Large intestine (tissue), 3 donors: ENCODE measurements around the gene ZDHHC17. TPM values are rescaled to one million over a fixed set of nuclear protein-coding genes. Genes with fewer than 3 reads are reported as not detected.

ENCODE experiments used
- DNase-seq, 2 donors: peaks; one replicate each; pipeline versions ENCODE4 v3.0.0 to v3.0.0-alpha.2; 2013
- H3K27ac ChIP-seq: one replicate; pipeline ENCODE4 v1.5.1; 2013; ENCODE audit warnings: low read length
- H3K27me3 ChIP-seq: 2 replicates; pipeline ENCODE4 v1.6.1; 2013; ENCODE audit warnings: low read length; ENCODE audit not compliant: control insufficient read depth, insufficient read depth
- H3K36me3 ChIP-seq: 2 replicates; pipeline ENCODE4 v1.6.1; 2013; ENCODE audit warnings: low read length; ENCODE audit not compliant: control insufficient read depth, insufficient read depth
- H3K4me1 ChIP-seq: one replicate; pipeline ENCODE4 v1.6.1; 2013; ENCODE audit warnings: low read length; ENCODE audit not compliant: control insufficient read depth, insufficient read depth
- H3K4me3 ChIP-seq: one replicate; pipeline ENCODE4 v1.5.1; 2013; ENCODE audit warnings: low read length
- H3K9me3 ChIP-seq: one replicate; pipeline ENCODE4 v1.6.1; 2013; ENCODE audit warnings: mild to moderate bottlenecking, low read depth, low read length, moderate library complexity; ENCODE audit not compliant: control insufficient read depth
- WGBS: methylation state at CpG from one replicate; pipeline ENCODE4 v1.1.5; 2013; ENCODE audit warnings: low lambda C conversion rate; ENCODE audit not compliant: insufficient coverage; 5-methylcytosine and 5-hydroxymethylcytosine counted together
- polyA plus RNA-seq: library from polyadenylated mRNA; unstranded; fragments of 120-200 nt; gene quantifications from one replicate; pipeline ENCODE4 v1.2.1, GENCODE V29; 2013

ZDHHC17 gene
- polyA plus RNA-seq, 1 donor, result 44.5 TPM

DNA sequence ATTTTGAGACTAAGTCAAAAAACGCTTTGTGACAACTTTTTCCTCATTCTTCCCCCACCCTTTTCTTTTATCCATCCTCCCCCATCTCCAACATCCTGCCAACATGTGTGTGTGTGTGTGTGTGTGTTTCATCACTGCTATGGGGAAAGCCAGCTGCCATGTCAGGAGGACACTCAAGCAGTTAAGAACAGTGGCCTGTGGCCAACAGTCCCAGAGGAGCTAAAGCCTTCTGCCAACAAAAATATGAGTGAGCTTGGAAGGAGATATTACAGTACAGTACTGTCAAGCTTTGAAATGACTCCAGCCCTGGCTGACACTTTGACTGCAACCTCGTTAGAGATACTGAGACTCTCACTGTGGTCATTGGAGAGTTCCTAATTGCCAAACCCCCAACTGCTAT lies 119.9 kb downstream of the ZDHHC17 start:
- Histone ChIP-seq H3K36me3 (no peaks in the 10 kb centered on the region), H3K9me3 (no peaks in the 10 kb centered on the region), H3K4me1 (no peaks in the 10 kb centered on the region), H3K4me3 (no peak overlapping the region), H3K27me3 (no peaks in the 10 kb centered on the region), H3K27ac (no peak overlapping the region)
- no CpG with 5 or more reads among the region's 2 CpGs for WGBS
- DNase-seq, result peak in 1 of 2 donors; percentile 17

- WGBS, result no CpG with 5 or more reads among the region's 1 CpG
- Histone ChIP-seq H3K4me3 (no peak overlapping the region), H3K4me1 (no peaks in the 10 kb centered on the region)
Measured at GRCh38 chr12:76888775-76889174, 124.9 kb downstream of the ZDHHC17 start.

GRCh38 chr12:76890151-76891143 lies 126.5 kb downstream of the ZDHHC17 start:
- no peak overlapping the region for H3K4me3 ChIP-seq
- no peaks in the 10 kb centered on the region for H3K27me3 ChIP-seq
- no peaks in the 10 kb centered on the region for H3K9me3 ChIP-seq
- H3K4me1 ChIP-seq, result no peaks in the 10 kb centered on the region
- no peak overlapping the region for H3K27ac ChIP-seq
- 67% methylated on average over 1 of the region's 8 CpGs for WGBS
- no peaks in the 10 kb centered on the region for H3K36me3 ChIP-seq
- no peak for DNase-seq

More at GRCh38 chr12:76888775-76889174, 124.9 kb downstream of the ZDHHC17 start:
- no peaks in the 10 kb centered on the region for H3K9me3 ChIP-seq
- no peaks in the 10 kb centered on the region for H3K36me3 ChIP-seq
- no peak for DNase-seq
- no peaks in the 10 kb centered on the region for H3K27me3 ChIP-seq
- H3K27ac ChIP-seq, result no peak overlapping the region

GRCh38 chr12:76891609-76892008 lies 127.7 kb downstream of the ZDHHC17 start:
- H3K4me3 ChIP-seq, result no peak overlapping the region
- WGBS, result no CpG with 5 or more reads among the region's 3 CpGs
- DNase-seq, result no peak
- H3K27ac ChIP-seq, result no peak overlapping the region
- no peaks in the 10 kb centered on the region for H3K9me3 ChIP-seq
- H3K4me1 ChIP-seq, result no peaks in the 10 kb centered on the region
- no peaks in the 10 kb centered on the region for H3K27me3 ChIP-seq
- no peaks in the 10 kb centered on the region for H3K36me3 ChIP-seq

DNA sequence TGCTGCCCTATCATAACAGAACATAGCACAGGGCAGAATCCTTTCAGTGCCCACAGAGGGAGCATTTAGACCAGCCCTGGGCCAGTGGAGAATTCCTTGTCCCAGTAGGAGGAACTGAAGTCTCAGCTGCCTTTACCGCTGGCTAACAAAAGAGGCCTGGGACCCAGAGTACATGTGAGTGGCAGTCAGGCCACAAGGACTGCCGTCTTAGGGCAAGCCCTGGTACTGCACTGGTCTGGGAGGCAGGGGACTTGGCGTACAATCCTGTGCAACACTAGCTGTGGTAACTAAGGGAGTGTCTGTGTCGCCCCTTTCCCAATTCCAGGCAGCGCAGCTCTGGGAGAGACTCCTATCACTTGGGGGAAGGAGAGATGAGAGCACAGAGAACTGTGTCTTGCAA lies 131.9 kb downstream of the ZDHHC17 start:
- Histone ChIP-seq H3K36me3 (no peaks in the 10 kb centered on the region), H3K27ac (no peak overlapping the region), H3K27me3 (no peaks in the 10 kb centered on the region), H3K9me3 (no peaks in the 10 kb centered on the region), H3K4me3 (no peak overlapping the region), H3K4me1 (no peaks in the 10 kb centered on the region)
- no peak for DNase-seq
- WGBS, result 100% methylated on average over 1 of the region's 5 CpGs

- H3K4me3 ChIP-seq, result no peak overlapping the region
Measured at GRCh38 chr12:76896274-76896673, 132.4 kb downstream of the ZDHHC17 start.

DNA sequence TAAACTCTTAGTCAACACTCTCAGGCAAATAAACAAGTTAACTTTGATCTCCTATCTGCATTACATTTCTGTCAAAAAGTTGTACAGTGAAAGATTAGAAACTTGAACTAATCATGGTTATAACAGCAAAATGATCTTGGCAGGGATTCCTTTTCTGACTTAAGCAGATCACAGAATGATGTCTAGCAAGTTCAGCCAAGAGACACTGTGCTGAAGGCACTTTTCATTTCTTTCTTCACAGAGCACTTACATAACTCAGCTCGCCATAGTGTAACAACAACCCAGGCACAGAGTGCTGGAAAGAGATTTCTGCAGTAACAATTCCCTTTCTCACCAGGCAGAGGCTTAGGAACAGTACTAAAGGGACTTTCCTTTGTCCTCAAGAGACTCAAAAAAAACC lies 134.5 kb downstream of the ZDHHC17 start:
- Histone ChIP-seq H3K9me3 (peaks cover 2% of the 10 kb centered on the region), H3K4me1 (no peaks in the 10 kb centered on the region), H3K27me3 (no peaks in the 10 kb centered on the region), H3K27ac (no peak overlapping the region), H3K36me3 (no peaks in the 10 kb centered on the region), H3K4me3 (no peak overlapping the region)
- no CpG with 5 or more reads among the region's 1 CpG for WGBS
- DNase-seq, result no peak

More at GRCh38 chr12:76896274-76896673, 132.4 kb downstream of the ZDHHC17 start:
- DNase-seq, result no peak
- WGBS, result no CpG with 5 or more reads among the region's 1 CpG
- H3K27me3 ChIP-seq, result no peaks in the 10 kb centered on the region
- H3K36me3 ChIP-seq, result no peaks in the 10 kb centered on the region
- no peaks in the 10 kb centered on the region for H3K4me1 ChIP-seq
- H3K9me3 ChIP-seq, result no peaks in the 10 kb centered on the region
- no peak overlapping the region for H3K27ac ChIP-seq

DNA sequence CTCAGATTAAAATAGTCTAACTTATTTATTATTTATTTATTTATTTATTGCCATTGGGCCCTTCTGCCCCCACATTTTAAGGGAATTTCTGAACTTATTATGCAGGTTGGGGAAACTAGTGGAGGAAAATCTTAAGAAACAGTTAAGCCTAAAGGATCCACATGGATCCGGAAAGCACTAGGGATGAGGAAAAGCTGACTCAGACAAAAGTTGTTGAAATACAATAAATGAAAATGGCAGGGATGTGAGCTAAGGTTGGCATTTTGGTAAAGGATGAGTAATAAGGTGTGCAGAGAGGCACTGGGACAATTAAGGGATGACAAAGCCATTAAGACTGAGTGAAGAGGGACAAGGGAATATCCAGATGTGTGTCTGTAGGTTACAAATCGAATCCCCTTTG lies 135.6 kb downstream of the ZDHHC17 start:
- peaks cover 2% of the 10 kb centered on the region for H3K9me3 ChIP-seq
- 100% methylated on average over 1 of the region's 2 CpGs for WGBS
- no peaks in the 10 kb centered on the region for H3K4me1 ChIP-seq
- no peaks in the 10 kb centered on the region for H3K27me3 ChIP-seq
- H3K27ac ChIP-seq, result no peak overlapping the region
- no peaks in the 10 kb centered on the region for H3K36me3 ChIP-seq
- no peak overlapping the region for H3K4me3 ChIP-seq
- no peak for DNase-seq

- no peak overlapping the region for H3K4me3 ChIP-seq
- no peak overlapping the region for H3K27ac ChIP-seq
- H3K9me3 ChIP-seq, result peaks cover 2% of the 10 kb centered on the region
- no peaks in the 10 kb centered on the region for H3K27me3 ChIP-seq
- WGBS, result no CpG with 5 or more reads among the region's 4 CpGs
- H3K36me3 ChIP-seq, result no peaks in the 10 kb centered on the region
- no peaks in the 10 kb centered on the region for H3K4me1 ChIP-seq
- DNase-seq, result no peak
Measured at GRCh38 chr12:76901628-76902380, 137.9 kb downstream of the ZDHHC17 start.
